GM19463 (cell line): ENCODE data around the gene ARHGEF28.
A peak's percentile ranks its signal among the peaks of the same experiment; 100 is the strongest.

ENCODE experiments used
- ATAC-seq: cut with Tn5 transposase; IDR thresholded peaks from one replicate; pipeline ENCODE4 v1.9.1; 2021; ENCODE audit warnings: mild to moderate bottlenecking, moderate library complexity; ENCODE audit not compliant: unreplicated experiment

Gene ARHGEF28

DNA sequence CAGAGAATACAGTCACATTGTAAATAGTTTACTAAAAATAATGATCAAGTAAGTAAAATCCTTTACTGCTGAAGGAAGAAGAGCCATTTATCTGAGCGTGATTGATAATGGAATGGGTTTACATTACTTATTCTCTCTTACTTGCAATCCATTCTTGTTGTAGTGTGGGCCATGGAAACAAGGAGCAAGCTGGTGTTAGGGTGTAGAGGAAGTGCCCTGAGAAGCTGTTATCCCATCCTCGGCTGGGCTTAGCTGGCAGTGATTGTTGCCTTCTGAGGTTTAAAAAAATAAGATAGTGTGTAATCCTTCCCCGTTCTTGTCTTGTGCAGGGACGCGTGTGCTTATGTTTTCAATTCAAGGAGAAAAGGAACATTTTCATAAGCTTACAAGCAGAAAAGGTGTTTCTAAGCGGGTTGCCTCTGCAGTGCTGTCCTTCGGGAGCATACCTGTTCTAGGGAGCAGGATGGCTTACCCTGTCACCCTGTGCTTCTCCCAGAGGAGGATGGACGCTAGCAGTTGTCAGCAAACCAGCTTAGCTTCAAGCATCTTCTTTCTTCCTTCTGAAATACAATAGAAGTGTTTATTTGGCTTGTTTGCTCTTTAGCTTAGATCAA is 188.3 kb downstream of the ARHGEF28 start:
- no peak for ATAC-seq

GRCh38 chr5:73815631-73816030 is 189.6 kb downstream of the ARHGEF28 start:
- no peak for ATAC-seq

DNA sequence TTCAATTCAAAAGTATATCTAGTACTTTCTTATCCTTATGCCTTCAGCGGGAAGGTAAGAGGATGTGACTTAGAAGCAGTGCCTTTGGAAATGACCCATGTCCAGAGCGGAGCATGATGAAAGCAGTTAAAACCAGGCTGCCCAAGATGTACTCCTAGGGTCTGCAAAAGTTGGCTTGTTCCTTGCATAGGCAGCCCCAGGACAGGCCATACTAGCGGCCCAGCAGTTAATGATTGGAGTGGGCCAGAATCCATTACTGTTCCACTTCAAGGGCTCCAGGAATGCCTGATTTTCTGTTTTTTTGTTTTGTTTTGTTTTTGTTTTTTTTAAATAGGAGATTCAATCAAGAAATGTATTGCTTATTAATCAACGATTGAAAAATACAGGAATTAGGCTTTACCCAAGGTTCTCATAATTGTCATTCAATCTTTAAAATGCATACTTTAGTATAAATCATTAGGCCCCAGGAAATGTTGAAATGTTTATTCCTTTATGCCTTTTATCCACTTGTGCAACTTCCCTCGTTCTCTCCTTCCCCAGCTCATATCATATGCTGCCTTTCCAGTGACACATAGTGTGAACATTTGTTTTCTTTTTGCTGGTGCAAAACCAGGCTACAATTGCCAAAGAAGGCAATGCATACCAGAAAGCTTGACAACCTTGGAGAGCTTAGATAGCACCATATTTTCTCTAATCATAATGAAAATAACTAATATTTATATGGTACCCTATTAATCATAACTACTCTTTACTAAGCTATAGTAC is 190.8 kb downstream of the ARHGEF28 start:
- no peak for ATAC-seq

DNA sequence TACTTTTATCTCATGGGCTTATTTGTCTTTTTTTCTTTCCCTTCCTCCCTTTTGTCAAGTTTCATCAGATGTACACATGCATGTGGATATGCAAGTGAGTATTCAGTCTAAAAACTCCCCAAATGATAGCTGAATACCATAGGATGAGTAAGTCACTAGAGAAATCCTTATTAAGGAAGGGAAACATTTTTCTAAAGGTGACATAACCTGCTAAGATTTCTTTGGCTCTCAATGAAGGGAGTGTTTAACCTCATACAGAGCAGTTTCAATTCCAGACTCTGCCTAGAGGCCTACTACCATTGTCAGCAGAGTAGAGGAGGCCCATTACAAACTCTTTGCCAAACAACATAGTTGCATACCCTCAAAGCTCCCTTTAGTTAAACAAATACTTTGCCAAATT is 192.4 kb downstream of the ARHGEF28 start:
- no peak for ATAC-seq

GRCh38 chr5:73820326-73820725 is 194.3 kb downstream of the ARHGEF28 start:
- no peak for ATAC-seq

DNA sequence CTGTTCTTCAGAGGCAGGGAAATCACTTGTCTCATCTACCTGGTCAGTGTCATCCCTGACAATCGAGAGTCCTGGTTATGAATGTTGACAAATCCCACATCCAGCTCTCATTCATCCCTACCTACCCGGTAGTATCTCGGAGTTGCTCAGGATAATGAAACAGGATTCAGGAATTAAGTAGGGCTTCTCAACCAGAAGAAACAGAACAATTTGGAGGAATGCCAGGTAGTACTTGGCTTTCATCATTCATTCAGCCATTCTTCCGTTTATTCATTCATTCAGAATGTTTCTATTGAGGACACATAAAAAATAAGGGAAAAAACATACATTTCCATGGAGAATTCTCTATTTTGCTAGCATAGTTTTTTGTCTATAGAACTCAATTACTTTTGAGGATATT is 195.0 kb downstream of the ARHGEF28 start:
- ATAC-seq: no peak

- no peak for ATAC-seq
These were observed 196.4 kb downstream of the ARHGEF28 start for GRCh38 chr5:73822278-73822988.

DNA sequence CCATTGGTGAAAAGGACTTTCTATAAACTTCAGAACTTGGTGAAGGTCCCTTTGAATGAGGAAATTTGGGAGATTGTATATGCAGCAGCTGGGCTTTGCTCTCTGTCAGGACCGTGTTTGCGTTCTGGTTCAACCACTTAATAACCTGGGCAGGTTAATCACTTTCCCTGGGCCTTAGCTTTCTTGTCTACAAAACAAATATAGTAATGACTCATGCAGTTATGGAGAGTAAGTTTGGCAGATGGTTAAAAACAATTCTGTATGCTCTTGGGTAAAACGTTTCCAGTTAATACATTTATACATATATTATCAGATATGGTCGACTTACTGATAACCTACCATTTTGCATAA is 197.0 kb downstream of the ARHGEF28 start:
- no peak for ATAC-seq

GRCh38 chr5:73823508-73823925 is 197.5 kb downstream of the ARHGEF28 start:
- ATAC-seq: peak; percentile 66

DNA sequence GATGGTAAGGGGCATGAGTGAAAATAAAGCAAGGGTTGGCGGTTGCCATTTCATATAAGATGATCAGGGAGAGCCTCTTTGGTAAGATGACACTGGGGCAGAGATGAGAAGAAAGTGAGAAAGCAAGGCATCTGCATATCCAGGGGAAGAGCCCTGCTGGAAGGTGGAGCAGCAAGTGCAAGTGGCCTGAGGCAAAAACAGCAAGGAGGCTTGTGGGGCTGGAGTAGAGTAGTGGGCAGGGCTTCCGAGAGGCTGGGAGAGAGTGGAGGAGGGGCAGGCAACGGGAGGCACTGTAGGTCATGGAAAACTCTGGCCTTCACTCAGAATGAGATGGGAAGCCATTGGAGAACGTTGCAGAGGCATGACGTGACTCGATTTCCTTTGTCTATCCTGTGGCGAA is 199.2 kb downstream of the ARHGEF28 start:
- no peak for ATAC-seq

DNA sequence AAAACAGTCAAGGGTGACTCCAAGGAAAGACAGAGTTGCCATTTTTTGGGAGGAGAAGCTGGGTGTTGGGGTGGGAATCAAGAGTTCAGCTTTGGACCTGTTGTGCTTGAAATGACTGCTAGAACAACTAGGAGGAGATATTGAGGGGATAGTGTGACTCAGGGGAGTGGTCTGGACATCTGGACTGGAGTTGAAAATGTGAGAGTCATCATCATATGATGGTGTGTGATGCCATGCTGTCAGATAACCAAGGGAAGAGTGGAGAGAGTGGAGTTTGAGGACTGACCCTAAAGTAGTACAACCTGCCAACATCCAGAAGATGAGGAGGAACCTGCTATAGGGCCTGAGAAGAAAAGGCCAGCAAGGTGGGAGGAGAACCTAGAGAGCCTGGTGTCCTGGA is 199.7 kb downstream of the ARHGEF28 start:
- no peak for ATAC-seq

DNA sequence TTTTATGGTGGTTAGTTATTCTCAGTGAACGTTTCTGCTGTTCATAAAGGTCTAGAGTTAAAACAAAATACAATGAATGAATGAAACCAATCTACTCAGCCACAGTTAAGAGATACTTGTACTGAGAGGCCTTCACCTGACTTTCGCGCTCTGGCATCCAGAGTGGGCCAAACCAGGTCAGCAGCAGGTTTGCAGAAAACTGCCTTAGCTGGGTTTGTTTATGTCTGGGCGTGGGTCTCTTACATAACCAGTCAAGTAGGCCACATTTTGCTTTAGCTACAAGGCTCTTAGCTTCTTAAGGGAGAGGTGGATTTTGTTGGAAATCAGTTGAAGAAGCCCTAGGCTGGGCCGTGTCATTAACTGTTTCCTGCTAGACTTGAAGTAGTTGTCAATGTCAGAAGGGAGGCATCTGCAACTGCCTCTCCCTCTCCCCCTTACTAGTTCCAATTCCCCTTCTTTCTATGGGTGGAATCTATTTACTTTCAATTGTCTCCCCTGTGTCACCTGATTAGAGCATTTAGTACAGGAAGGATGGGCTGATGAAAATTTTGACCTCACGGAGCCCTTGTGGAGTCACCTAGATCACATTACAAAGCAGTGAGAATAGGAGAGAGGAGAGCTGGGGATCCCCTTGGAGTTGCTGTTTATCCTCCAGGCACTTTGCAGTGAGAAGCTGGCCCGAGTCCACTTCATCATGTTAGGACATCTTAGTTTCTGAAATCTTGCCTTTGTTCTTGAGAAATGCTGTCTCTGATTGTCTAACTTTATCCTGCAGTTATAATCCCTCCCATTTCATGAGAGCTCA is 200.5 kb downstream of the ARHGEF28 start:
- no peak for ATAC-seq

- ATAC-seq: no peak
These were observed 201.1 kb downstream of the ARHGEF28 start for GRCh38 chr5:73827106-73827450.

DNA sequence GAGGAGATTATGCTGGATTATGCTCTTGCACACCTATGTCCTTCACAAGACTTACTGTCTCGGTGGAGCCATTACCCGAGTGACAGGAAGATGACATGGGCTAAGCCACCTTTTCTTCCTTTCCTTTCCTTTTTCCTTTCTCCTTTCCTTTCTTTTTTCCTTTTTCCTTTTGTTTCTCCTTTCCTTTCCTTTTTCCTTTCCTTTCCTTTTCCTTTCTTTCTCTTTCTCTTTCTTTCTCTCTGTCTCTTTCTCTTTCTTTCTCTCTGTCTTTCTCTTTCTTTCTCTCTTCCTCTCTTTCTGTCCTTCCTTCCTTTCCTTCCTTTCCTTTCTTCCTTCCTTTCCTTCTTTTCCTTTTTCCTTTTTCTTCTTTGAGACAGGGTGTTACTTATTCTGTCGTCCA is 202.5 kb downstream of the ARHGEF28 start:
- ATAC-seq: no peak

DNA sequence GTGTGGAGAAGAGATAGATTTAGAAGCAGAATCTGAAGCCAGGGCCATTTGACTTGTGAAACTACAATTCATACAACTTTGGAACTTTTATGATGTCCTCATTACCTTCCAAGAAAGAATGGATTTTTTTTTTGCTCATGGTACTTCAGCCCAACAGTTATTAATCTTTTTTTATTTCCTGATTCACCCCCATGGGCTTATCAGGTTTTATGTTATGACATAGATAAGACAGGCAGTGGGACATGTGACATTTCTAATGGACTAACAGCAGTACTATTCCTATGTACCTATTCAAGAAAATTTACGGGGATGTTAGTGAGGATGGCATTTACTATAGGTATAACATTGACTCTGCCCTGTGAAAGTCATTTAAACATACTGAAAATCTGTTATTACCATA is 204.7 kb downstream of the ARHGEF28 start:
- no peak for ATAC-seq

DNA sequence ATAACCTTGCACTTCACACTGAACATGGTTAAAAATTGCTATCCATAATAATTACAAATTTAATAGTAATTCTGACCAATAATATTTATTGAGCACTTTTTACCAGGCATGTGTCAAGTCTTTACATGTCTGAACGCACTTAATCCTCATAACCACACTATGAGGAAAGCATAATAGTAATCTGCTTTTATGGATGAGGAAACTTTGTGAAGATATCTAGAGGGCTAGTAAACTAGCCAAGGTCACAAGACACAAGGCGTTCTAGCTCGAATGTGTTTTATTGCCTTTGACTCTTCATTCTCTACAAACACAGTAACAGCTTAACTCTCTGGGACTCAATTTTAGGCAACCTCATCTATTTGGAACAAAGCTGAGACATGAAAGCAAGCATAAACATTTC is 205.1 kb downstream of the ARHGEF28 start:
- ATAC-seq: no peak

- ATAC-seq: no peak
These were observed 208.7 kb downstream of the ARHGEF28 start for GRCh38 chr5:73834693-73835092.

DNA sequence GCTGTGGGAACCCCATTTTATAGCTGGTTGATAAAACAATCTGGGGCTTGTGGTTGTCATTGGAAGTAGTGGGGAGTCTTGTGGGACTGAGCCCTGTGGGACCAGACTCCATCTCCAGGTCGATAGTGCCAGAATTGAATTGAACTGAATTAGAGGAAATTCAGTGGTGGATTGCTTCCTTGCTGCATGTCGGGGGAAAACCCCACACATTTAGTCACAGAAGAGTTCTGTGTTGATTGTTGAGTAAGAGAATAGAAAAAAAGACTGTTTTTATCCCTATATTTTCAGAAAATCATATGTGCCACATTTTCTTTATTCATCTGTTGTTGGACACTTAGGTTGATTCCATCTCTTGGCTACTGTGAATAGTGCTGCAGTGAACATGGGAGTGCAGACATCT is 209.7 kb downstream of the ARHGEF28 start:
- ATAC-seq: no peak

- no peak for ATAC-seq
These were observed 210.6 kb downstream of the ARHGEF28 start for GRCh38 chr5:73836607-73837006.

- no peak for ATAC-seq
These were observed 212.9 kb downstream of the ARHGEF28 start for GRCh38 chr5:73838901-73839300.

- ATAC-seq: no peak
These were observed 215.6 kb downstream of the ARHGEF28 start for GRCh38 chr5:73841641-73842040.
